SJCRH30 (cell line): ENCODE data around the gene GKN1. TPM values are rescaled to one million over a fixed set of nuclear protein-coding genes. Genes with fewer than 3 reads are reported as not detected.
A peak's percentile ranks its signal among the peaks of the same experiment; 100 is the strongest.
"Not testable (repeated sequence)": the region's sequence is repeated elsewhere in the genome, so short reads cannot be mapped to it uniquely, and the experiment has no call there.

Experiments used
- DNase-seq, 2 experiments: peaks; one replicate each; pipeline ENCODE4 v3.0.0-alpha.2; 2015 to 2020
- H3K27ac ChIP-seq: fragments of 250-450 bp; sonication (Bioruptor Pico); 2 replicates; pipeline ENCODE4 v1.5.1; 2020; ENCODE audit warnings: mild to moderate bottlenecking, moderate library complexity
- H3K27me3 ChIP-seq: fragments of 250-450 bp; sonication (Bioruptor Pico); 2 replicates; pipeline ENCODE4 v1.5.1; 2020; ENCODE audit warnings: mild to moderate bottlenecking, moderate library complexity
- H3K36me3 ChIP-seq: fragments of 250-450 bp; sonication (Bioruptor Pico); 2 replicates; pipeline ENCODE4 v1.5.1; 2020; ENCODE audit warnings: mild to moderate bottlenecking, moderate library complexity
- H3K4me1 ChIP-seq: fragments of 250-450 bp; sonication (Bioruptor Pico); 2 replicates; pipeline ENCODE4 v1.5.1; 2020; ENCODE audit warnings: mild to moderate bottlenecking, moderate library complexity
- H3K4me3 ChIP-seq: fragments of 250-450 bp; sonication (Bioruptor Pico); 2 replicates; pipeline ENCODE4 v1.5.1; 2020; ENCODE audit warnings: mild to moderate bottlenecking, moderate library complexity
- H3K9me3 ChIP-seq: fragments of 250-450 bp; sonication (Bioruptor Pico); replicated peaks from 2 replicates; pipeline ENCODE4 v1.5.1; 2020; ENCODE audit warnings: mild to moderate bottlenecking, moderate library complexity
- total RNA-seq: library from RNA; depleted of rRNA; stranded (reverse); fragments of >200 nt; shearing (Covaris generic); gene quantifications from 2 replicates; pipeline ENCODE4 v1.2.3, GENCODE V29; 2014

Gene GKN1
- total RNA-seq, 1 experiment from 2014 or later, result not detected

DNA sequence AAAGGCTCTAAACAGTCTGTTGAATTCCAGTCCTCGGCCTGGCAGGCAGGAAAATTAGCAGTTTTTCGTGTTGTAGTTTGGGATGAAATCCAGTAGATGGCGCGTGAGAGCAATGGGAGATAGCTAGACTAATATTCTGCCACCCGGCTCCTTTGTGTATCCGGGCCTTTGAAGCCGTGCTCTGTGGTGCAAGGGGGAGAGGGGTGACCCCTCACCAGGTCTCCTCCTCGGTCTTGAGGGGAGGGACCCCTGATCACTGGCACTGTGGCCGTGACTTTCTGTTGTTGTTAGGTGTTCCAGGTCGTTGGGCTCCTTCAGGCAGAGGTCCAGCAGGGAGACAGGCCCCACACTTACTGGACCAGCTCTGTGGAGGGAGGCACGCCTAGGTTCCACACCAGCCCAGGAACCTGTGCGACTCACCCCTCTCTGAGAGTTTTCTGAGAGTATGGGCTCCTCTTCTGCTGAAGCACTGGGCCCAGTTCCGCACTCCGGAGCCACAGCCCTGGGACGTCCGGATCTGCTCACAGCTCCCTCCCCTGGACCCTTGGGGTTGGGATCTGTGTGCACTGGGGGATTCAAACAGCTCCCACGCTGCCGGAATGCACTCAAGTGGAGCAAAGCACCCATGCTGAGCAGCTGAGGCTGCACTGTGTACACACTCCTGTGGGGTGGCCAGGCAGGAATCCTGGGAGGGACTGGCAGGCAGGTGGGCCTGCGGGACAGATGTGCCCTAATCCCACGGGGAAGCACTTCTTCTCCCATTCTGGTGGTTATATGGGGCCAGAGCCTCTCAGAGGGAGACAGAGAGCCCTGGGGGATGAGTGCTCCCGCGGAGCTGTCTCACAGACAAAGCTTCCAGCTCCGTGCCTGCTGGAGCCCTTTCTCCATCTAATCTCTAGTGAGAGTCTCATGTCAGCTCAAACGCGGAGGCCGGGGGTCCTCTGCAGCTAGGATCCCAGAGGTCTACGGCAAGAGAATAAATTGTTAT lies 30.6 kb upstream of the GKN1 start:
- H3K9me3 ChIP-seq, result peaks cover 8% of the 10 kb centered on the region; the same call in 1 of the 2 replicates
- DNase-seq, result peak; percentile 77 to 92
- H3K27me3 ChIP-seq, result no peaks in the 10 kb centered on the region
- H3K4me1 ChIP-seq, result no peaks in the 10 kb centered on the region
- peak overlapping the region; percentile 55 for H3K4me3 ChIP-seq
- H3K27ac ChIP-seq, result peak overlapping the region; percentile 65
- no peaks in the 10 kb centered on the region for H3K36me3 ChIP-seq

DNA sequence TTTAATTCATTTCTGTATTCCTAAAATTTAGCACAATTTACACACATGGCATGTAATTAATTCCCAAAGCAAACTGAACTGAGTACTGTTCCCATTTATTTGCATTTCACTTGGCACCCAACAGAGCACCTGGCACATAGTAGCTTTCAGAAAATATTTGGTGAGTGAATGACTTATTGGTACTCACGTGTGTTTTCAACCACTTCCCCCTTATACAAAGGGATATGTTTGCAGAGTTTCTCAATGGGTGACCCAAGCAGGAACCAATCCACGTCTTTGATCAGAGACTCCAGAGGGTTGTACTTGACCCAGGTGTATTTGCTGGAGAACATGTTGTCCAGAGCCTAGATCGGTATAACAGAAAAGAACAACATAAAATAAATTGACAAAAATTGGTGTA lies 28.3 kb upstream of the GKN1 start:
- H3K27ac ChIP-seq, result no peak overlapping the region
- H3K9me3 ChIP-seq, result peaks cover 7% of the 10 kb centered on the region; the same call in 1 of the 2 replicates
- H3K27me3 ChIP-seq, result no peaks in the 10 kb centered on the region
- no peak overlapping the region for H3K4me3 ChIP-seq
- no peaks in the 10 kb centered on the region for H3K4me1 ChIP-seq
- DNase-seq, result no peak
- H3K36me3 ChIP-seq, result no peaks in the 10 kb centered on the region

DNA sequence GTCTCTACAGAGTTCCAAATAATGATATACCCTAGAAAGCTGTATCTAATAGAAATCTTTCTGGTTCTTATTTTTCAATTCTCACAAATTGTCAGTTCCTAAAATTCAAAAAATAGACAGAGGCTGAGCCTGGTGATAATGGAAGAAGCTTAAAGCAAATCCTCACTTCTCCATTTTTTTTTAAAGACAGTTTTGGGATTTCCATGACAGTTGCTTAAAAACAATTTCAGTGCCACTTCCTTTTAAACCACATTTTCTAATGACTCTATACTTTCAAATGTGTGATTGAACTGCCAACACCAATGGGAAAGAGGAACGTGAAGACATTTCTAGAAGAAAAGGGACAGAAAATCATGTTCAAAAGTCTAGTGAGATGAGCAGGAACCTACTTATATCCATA lies 25.7 kb upstream of the GKN1 start:
- H3K36me3 ChIP-seq, result no peaks in the 10 kb centered on the region
- H3K4me3 ChIP-seq, result no peak overlapping the region
- peaks cover 7% of the 10 kb centered on the region; the same call in 1 of the 2 replicates for H3K9me3 ChIP-seq
- no peak overlapping the region for H3K27ac ChIP-seq
- no peaks in the 10 kb centered on the region for H3K4me1 ChIP-seq
- no peak for DNase-seq
- H3K27me3 ChIP-seq, result no peaks in the 10 kb centered on the region

DNA sequence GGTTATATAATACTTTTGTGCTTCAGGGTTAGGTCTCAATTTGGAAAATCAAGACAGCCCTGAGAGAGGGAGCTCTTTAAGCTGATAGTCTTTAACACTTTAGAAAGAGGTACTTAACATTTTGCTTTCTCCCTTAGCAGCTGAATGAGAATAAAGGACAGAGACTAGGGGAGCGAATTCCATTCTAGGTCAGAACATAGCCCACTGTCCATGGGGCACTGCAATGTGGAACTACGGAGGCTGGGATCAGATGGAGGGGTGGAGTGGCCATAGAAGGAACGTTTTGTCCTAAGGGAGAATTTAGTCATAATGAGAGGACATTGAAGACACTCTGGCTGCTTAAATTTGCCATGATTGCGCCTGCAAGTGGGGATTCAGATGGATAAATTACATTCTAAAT lies 22.5 kb upstream of the GKN1 start:
- no peak overlapping the region for H3K27ac ChIP-seq
- H3K4me3 ChIP-seq, result no peak overlapping the region
- DNase-seq, result no peak
- no peaks in the 10 kb centered on the region for H3K9me3 ChIP-seq
- H3K36me3 ChIP-seq, result no peaks in the 10 kb centered on the region
- H3K27me3 ChIP-seq, result no peaks in the 10 kb centered on the region
- H3K4me1 ChIP-seq, result no peaks in the 10 kb centered on the region

DNA sequence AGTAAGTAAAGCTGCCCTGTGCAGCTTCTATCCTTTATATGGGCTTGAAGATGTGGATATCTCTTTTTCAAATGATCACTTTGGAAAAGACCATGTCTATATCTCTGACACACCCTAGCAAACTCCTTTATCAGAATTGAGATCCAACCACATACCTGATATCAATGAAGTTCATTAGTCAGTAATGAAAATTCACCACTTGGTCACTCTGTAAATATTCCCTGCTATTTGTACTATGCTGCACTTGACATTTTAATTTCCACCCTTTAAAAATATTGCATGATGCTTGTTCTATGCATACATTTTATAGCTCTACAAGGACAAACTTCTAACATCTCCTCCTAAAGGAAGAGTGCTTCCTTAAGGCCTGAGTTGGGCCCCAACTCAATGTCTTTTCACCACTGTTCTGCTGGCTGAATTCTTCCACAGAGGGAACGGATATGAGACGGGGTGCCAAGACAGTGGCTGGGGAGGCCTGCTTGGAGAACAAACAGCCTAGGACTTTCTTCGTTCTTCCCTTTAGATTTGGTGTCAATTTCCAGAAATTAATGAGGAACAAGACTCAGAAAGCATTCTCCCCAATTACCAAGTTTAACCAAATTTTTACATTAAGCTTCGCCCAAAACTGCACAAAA lies 21.4 kb upstream of the GKN1 start, which contains the start of gene GKN2:
Gene GKN2, minus strand, starts transcription at position 7 of the 635 bp plus-strand sequence. CDS start 32 bp downstream, outside the sequence.
- no peak for DNase-seq
- no peaks in the 10 kb centered on the region for H3K4me1 ChIP-seq
- H3K9me3 ChIP-seq, result no peaks in the 10 kb centered on the region
- no peak within 1 kb of the TSS for H3K27ac ChIP-seq
- no peak within 1 kb of the TSS for H3K4me3 ChIP-seq
- H3K36me3 ChIP-seq, result no peaks in the 10 kb centered on the region
- no peaks in the 10 kb centered on the region for H3K27me3 ChIP-seq

DNA sequence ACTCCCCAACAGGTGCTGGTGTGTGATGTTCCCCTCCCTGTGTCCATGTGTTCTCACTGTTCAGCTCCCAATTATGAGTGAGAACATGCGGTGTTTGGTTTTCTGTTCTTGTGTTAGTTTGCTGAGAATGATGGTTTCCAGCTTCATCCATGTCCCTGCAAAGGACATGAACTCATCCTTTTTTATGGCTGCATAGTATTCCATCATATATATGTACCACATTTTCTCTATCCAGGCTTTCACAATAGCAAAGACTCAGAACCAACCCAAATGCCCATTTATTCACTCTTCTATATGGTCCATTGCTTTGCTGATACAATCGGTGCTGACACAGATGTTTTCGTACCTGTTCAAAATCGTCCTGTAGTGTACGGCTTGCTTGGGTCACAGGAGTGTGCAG lies 19.0 kb upstream of the GKN1 start:
- not testable (repeated sequence) for H3K4me1 ChIP-seq, H3K9me3 ChIP-seq

DNA sequence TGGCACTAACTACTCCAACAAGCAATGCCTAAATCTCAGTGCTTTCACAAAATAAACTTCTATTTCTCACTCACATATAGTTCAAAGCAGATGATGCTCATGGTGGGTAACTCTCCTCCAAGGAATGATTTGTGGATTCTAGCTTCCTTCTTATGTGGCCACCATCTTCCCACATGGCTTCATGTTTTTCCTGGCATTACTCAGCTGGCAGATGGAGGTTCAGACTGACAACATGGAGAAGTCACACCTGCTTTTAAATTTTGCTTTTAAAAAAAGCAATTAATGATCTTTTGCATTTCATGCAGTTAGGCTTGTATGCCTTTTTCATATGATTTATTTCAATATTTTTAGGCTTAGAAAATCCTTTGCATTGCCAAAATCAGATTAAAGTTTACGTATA lies 15.4 kb upstream of the GKN1 start:
- DNase-seq, result no peak
- H3K9me3 ChIP-seq, result no peaks in the 10 kb centered on the region
- no peak overlapping the region for H3K4me3 ChIP-seq
- H3K27me3 ChIP-seq, result no peaks in the 10 kb centered on the region
- H3K27ac ChIP-seq, result no peak overlapping the region
- H3K4me1 ChIP-seq, result no peaks in the 10 kb centered on the region
- no peaks in the 10 kb centered on the region for H3K36me3 ChIP-seq

More for the DNA sequence above, 19.0 kb upstream of the GKN1 start:
- not testable (repeated sequence) for H3K4me3 ChIP-seq, H3K27ac ChIP-seq, DNase-seq, H3K27me3 ChIP-seq, H3K36me3 ChIP-seq

DNA sequence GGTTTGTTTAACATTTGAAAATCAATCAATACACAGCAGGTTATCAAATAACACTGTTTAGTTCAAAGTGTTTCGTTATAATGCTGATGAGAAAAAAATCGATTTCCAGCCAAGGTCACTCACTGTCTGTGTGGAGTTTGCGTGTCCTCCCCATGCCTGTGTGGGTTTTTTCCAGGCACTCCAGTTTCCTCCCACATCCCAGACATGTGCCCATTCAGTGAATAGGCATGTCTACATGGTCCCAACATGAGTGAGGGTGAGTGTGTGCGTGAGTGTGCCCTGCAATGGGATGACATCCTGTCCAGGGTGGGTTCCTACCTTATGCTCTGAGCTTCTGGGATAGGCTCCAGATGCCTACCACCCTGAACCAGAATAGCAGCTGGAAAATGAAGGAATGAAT lies 13.1 kb upstream of the GKN1 start:
- no peak for DNase-seq
- H3K4me3 ChIP-seq, result no peak overlapping the region

DNA sequence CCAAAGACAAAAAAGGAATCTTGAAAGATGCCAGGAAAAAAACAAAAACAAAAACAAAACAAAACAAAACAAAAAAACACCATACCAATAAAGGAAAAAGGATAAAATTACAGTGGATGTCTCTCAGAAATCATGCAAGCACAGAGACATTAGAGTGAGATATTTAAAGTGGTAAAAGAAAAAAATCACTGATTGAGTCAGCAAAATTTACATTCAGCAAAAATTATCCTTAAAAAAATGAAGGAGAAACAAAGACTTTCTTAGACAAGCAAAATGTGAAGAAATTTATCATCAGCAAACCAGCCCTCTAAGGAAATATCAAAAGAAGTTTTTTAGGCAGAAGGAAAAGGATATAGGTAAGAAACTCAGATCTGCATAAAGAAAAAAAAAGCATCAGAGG lies 10.2 kb upstream of the GKN1 start:
- Histone ChIP-seq H3K36me3 (no peaks in the 10 kb centered on the region), H3K4me3 (no peak overlapping the region)
- DNase-seq, result no peak

More for the DNA sequence above, 13.1 kb upstream of the GKN1 start:
- H3K4me1 ChIP-seq, result no peaks in the 10 kb centered on the region
- no peaks in the 10 kb centered on the region for H3K9me3 ChIP-seq
- no peaks in the 10 kb centered on the region for H3K36me3 ChIP-seq
- no peak overlapping the region for H3K27ac ChIP-seq
- no peaks in the 10 kb centered on the region for H3K27me3 ChIP-seq

DNA sequence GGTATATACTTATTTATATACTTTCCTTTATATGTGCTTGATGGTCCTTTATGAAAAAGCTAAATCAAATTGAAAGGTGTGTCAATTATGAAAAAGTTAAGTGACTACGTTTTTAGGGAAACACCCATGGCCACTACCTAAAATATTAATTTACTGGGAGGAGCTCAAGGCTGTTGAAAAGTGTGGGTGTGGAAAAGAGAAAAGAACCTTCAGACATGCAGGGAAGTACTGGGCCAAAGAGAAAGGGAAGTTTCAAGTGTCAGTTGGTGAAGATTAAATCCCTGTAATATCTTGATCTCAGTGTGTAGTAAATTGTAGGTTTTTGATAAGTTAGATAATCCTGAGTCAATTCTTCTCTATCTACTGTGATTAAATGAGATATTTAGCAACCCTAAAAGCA lies 6.2 kb upstream of the GKN1 start:
- no peak overlapping the region for H3K4me3 ChIP-seq
- no peak for DNase-seq
- no peaks in the 10 kb centered on the region for H3K9me3 ChIP-seq
- H3K4me1 ChIP-seq, result peaks cover 32% of the 10 kb centered on the region
- no peaks in the 10 kb centered on the region for H3K27me3 ChIP-seq
- no peak overlapping the region for H3K27ac ChIP-seq
- H3K36me3 ChIP-seq, result no peaks in the 10 kb centered on the region

More for the DNA sequence above, 10.2 kb upstream of the GKN1 start:
- Histone ChIP-seq H3K4me1 (peaks cover 4% of the 10 kb centered on the region; the same call in 1 of the 2 replicates), H3K27me3 (no peaks in the 10 kb centered on the region), H3K27ac (no peak overlapping the region), H3K9me3 (no peaks in the 10 kb centered on the region)

DNA sequence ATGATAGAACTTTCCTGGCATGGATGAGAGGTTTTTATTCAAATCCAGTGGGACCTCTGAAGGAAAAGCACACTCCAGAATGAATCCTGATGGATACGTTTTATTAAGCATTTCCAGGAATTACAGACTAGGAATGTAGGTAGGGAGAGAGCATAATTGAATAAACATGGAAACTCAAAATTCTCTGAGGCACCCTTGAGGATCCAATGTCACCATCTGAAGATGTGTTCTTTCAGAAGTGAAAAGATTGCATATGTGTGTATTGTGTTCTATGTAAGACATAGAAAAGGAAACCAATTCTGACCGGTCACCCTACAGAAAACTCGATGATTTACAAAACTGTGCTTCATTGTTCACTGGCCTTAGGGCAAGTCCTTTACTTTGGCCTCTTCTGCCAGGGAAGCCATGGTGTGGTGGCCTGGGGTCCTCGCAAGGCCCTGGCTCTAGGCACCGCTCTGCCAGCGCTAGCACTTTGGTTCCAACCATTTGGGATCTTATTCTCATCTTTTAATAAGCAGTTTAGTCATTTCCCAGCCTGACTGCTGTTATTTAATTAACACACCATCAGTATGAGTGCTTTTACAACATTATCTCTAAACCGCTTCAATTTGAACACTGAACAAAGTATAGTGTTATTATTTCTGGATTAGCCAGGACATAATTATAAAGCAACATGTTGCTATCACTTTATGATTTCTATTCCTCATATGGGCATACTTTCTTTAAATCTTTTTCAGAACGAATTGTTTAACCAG lies 4.5 kb upstream of the GKN1 start:
- H3K4me3 ChIP-seq, result no peak overlapping the region
- no peak for DNase-seq
- no peaks in the 10 kb centered on the region for H3K9me3 ChIP-seq
- no peak overlapping the region; the same call in 1 of the 2 replicates for H3K27ac ChIP-seq
- no peaks in the 10 kb centered on the region for H3K27me3 ChIP-seq
- H3K4me1 ChIP-seq, result peaks cover 32% of the 10 kb centered on the region
- H3K36me3 ChIP-seq, result no peaks in the 10 kb centered on the region

DNA sequence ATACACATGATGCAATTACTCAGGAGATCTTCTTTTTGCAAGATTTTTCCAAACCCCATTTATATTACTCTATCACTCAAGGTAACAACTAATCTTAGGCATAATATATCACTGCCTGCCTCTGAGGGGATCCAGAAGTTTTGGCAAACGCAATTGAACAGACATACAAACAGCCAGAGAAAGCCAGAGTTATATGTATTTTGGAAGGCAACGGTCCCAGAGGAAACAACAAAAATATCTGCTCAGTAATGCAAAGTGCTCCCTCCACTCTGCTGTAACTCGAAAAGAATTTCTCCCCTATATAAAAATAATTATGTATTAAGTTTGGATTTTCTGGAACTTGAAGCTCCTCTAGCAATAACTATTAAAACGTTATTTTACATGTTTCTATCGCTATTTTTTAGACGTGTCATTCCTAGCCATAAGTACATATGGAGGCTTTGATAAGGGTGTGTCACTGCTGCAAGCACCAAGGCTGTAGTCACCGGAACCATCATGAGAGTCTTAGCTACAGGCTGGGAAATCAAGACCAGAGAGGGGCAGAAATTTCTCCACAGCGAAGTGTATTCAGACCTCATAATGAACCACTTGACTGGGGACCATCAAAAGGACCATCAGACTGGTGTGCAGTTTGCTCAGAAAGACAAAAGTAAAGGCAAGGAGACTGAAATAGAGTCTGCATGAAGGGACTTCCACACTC lies 3.7 kb upstream of the GKN1 start:
- Histone ChIP-seq H3K27ac (peak overlapping the region; percentile 83), H3K36me3 (no peaks in the 10 kb centered on the region), H3K9me3 (no peaks in the 10 kb centered on the region), H3K27me3 (no peaks in the 10 kb centered on the region), H3K4me1 (peaks cover 36% of the 10 kb centered on the region), H3K4me3 (no peak overlapping the region)
- no peak for DNase-seq

DNA sequence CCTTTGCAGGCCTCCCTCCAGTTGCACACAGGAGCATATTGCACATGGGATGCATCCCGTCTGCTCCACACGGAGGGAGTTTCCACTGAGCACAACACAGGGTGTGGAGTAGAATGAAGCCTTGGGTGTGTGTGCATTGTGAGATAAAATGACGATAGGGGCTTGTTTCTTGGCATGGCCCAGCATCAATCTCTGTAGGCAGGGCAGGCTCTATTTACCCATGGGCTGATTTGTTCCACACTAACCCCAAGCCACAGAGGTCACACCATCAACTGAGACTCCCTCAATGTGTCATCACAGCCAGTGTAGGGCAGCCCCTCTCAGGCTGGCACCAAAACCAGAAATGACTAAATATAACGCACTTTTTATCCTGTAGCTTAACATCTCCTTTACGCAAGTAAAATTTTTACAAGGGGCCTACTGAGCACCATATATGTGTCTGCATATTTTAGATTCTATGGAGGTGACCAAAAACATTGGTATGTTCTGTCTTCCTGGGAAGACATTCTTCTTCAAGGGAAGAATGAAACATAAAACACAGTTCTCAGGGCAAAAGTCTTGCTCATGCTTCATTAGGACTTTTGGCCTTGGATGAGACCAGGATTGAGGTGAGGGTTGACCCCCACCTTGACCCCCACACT lies 2.7 kb upstream of the GKN1 start:
- Histone ChIP-seq H3K36me3 (no peaks in the 10 kb centered on the region), H3K27me3 (no peaks in the 10 kb centered on the region), H3K27ac (peak overlapping the region; percentile 83), H3K4me1 (peaks cover 36% of the 10 kb centered on the region), H3K9me3 (no peaks in the 10 kb centered on the region), H3K4me3 (no peak overlapping the region)
- DNase-seq, result peak; percentile 78 to 85
